HCT116 (cell line): Measurements from ENCODE around the gene SLC38A8. TPM values are rescaled to one million over a fixed set of nuclear protein-coding genes. Genes with fewer than 3 reads are reported as not detected.

ENCODE experiments used
- ATAC-seq: fragments of 200-7000 bp; cut with Tn5 transposase; 2 replicates; pipeline ENCODE4 v1.9.1; 2020; ENCODE audit warnings: mild to moderate bottlenecking, moderate library complexity
- BruUV-seq: library from RNA; stranded (reverse); fragments of 400-500 nt; replicated peaks from 2 replicates; lab custom pipeline; 2021; lab: Mats Ljungman, UMichigan
- CTCF ChIA-PET: fragments of 300-600 bp; sonication (Branson Sonifier 250); formaldehyde crosslinking; loops from one replicate; lab custom pipeline; 2021; ENCODE audit warnings: antibody characterized with exemption; lab: Charles Lee
- POLR2A ChIA-PET: fragments of 300-600, 350-600 bp; sonication (Branson Sonifier 250); formaldehyde crosslinking; loops from one replicate; lab custom pipeline; 2021; ENCODE audit warnings: antibody characterized with exemption; lab: Charles Lee
- RAD21 ChIA-PET, 2 experiments: fragments of 300-600 bp; sonication (Branson Sonifier 250); formaldehyde crosslinking; loops; one replicate each; lab custom pipeline; 2023; ENCODE audit warnings: low total read pairs in 2 of 2; ENCODE audit not compliant: uncharacterized antibody in 2 of 2, unreplicated experiment in 2 of 2, low non-redundant PET in 1 of 2; lab: Charles Lee
- DNase-seq: peaks from one replicate; pipeline ENCODE4 v3.0.0-alpha.2; 2010; ENCODE audit warnings: low read depth, low spot score
- H2AFZ ChIP-seq: fragments of 200-600 bp; shearing (Covaris generic), sonication (generic); 2 replicates; pipeline ENCODE4 v1.6.1; 2017; ENCODE audit warnings: low read depth, mixed run types, mixed read lengths, antibody characterized with exemption, low read length; ENCODE audit not compliant: poor library complexity, severe bottlenecking
- H3K27ac ChIP-seq: 2 replicates; pipeline ENCODE4 v1.5.1; 2012; ENCODE audit warnings: low read depth, low read length
- H3K27me3 ChIP-seq: fragments of 200-600 bp; sonication (generic); 2 replicates; pipeline ENCODE4 v1.6.1; 2016; ENCODE audit warnings: mixed run types, low read length, mixed read lengths; ENCODE audit not compliant: insufficient read depth
- H3K36me3 ChIP-seq, 2 experiments: fragments of 200-500 bp in 1 of 2; fragments of 200-600 bp in 1 of 2; sonication (Bioruptor generic) in 1 of 2; sonication (generic) in 1 of 2; 2 replicates each; pipeline versions ENCODE4 v1.5.1 to v1.6.1; 2014 to 2016; ENCODE audit warnings: low read length in 2 of 2, inconsistent platforms in 1 of 2, mixed read lengths in 1 of 2, mixed run types in 1 of 2; ENCODE audit not compliant: insufficient read depth in 2 of 2, control insufficient read depth in 1 of 2
- H3K4me1 ChIP-seq, 2 experiments: fragments of 200-600 bp in 1 of 2; sonication (generic) in 1 of 2; 2 replicates each; pipeline versions ENCODE4 v1.5.1 to v1.6.1; 2012 to 2017; ENCODE audit warnings: low read length in 2 of 2, inconsistent platforms in 1 of 2, mild to moderate bottlenecking in 1 of 2, mixed read lengths in 1 of 2, mixed run types in 1 of 2, moderate library complexity in 1 of 2; ENCODE audit not compliant: insufficient read depth in 2 of 2, control insufficient read depth in 1 of 2
- H3K4me2 ChIP-seq: fragments of 200-600 bp; sonication (generic); 2 replicates; pipeline ENCODE4 v1.6.1; 2017; ENCODE audit warnings: mixed run types, low read length, mixed read lengths
- H3K4me3 ChIP-seq, 2 experiments: fragments of 200-600 bp in 1 of 2; sonication (generic) in 1 of 2; replicated peaks in 1 of 2; 2 replicates each; pipeline ENCODE4 v1.5.1; 2011 to 2016; ENCODE audit warnings: low read length in 2 of 2, control low read depth in 1 of 2, low read depth in 1 of 2, mild to moderate bottlenecking in 1 of 2, mixed read lengths in 1 of 2, mixed run types in 1 of 2
- H3K79me2 ChIP-seq: fragments of 200-600 bp; sonication (generic); 2 replicates; pipeline ENCODE4 v1.6.1; 2017; ENCODE audit warnings: mild to moderate bottlenecking, mixed run types, low read length, moderate library complexity, mixed read lengths; ENCODE audit not compliant: insufficient read depth
- H3K9ac ChIP-seq: fragments of 200-600 bp; sonication (generic); 2 replicates; pipeline ENCODE4 v1.6.1; 2016; ENCODE audit warnings: low read length, mixed read lengths
- H3K9me2 ChIP-seq: fragments of 200-600 bp; sonication (generic), shearing (Covaris generic); 2 replicates; pipeline ENCODE4 v1.6.1; 2017; ENCODE audit warnings: mixed run types, mild to moderate bottlenecking, moderate library complexity; ENCODE audit not compliant: insufficient read depth
- H3K9me3 ChIP-seq, 2 experiments: fragments of 200-500 bp in 1 of 2; fragments of 200-600 bp in 1 of 2; sonication (Bioruptor generic) in 1 of 2; sonication (generic) in 1 of 2; 2 replicates each; pipeline ENCODE4 v1.6.1; 2014 to 2017; ENCODE audit warnings: low read length in 2 of 2, mixed read lengths in 2 of 2, inconsistent platforms in 1 of 2, low read depth in 1 of 2, mild to moderate bottlenecking in 1 of 2, mixed run types in 1 of 2, moderate library complexity in 1 of 2; ENCODE audit not compliant: control insufficient read depth in 1 of 2, insufficient read depth in 1 of 2
- H4K20me1 ChIP-seq: fragments of 200-600 bp; sonication (generic), shearing (Covaris generic); 2 replicates; pipeline ENCODE4 v1.6.1; 2017; ENCODE audit warnings: mixed run types, mild to moderate bottlenecking, moderate library complexity; ENCODE audit not compliant: insufficient read depth
- CEBPB ChIP-seq: IDR thresholded peaks from 2 replicates; pipeline ENCODE4 v1.6.1; 2012; ENCODE audit warnings: low read depth
- CTCF ChIP-seq, 3 experiments: fragments of 200-600 bp in 1 of 3; sonication (generic) in 1 of 3; IDR thresholded peaks in 2 of 3; conservative IDR thresholded peaks in 1 of 3; 2 replicates each; pipeline ENCODE4 v1.5.1; 2012 to 2017; ENCODE audit warnings: low read depth in 2 of 3, low read length in 2 of 3, antibody characterized with exemption in 1 of 3, borderline replicate concordance in 1 of 3, control low read depth in 1 of 3, mild to moderate bottlenecking in 1 of 3, mixed read lengths in 1 of 3, mixed run types in 1 of 3, moderate library complexity in 1 of 3; ENCODE audit not compliant: insufficient read depth in 1 of 3
- EGR1 ChIP-seq: IDR thresholded peaks from 2 replicates; pipeline ENCODE4 v1.6.1; 2012; ENCODE audit warnings: low read depth
- EZH2 ChIP-seq: fragments of 200-600 bp; sonication (generic); IDR thresholded peaks from 2 replicates; pipeline ENCODE4 v1.6.1; 2017; ENCODE audit warnings: antibody characterized with exemption, mixed run types
- EZH2phosphoT487 ChIP-seq: fragments of 200-600 bp; IDR thresholded peaks from 2 replicates; pipeline ENCODE4 v1.6.1; 2018; ENCODE audit warnings: antibody characterized with exemption, borderline replicate concordance
- FOSL1 ChIP-seq: IDR thresholded peaks from 2 replicates; pipeline ENCODE4 v1.6.1; 2012; ENCODE audit warnings: low read depth
- JUND ChIP-seq: IDR thresholded peaks from 2 replicates; pipeline ENCODE4 v1.6.1; 2012
- MAX ChIP-seq: IDR thresholded peaks from 2 replicates; pipeline ENCODE4 v1.6.1; 2012
- REST ChIP-seq: IDR thresholded peaks from 2 replicates; pipeline ENCODE4 v1.6.1; 2012; ENCODE audit warnings: low read depth
- SIN3A ChIP-seq: IDR thresholded peaks from 2 replicates; pipeline ENCODE4 v1.6.1; 2012; ENCODE audit warnings: low read depth
- YY1 ChIP-seq: IDR thresholded peaks from 2 replicates; pipeline ENCODE4 v1.6.1; 2011; ENCODE audit warnings: low read length, low read depth, moderate library complexity, mild to moderate bottlenecking; ENCODE audit not compliant: insufficient replicate concordance; ENCODE audit errors: extremely low read depth
- ZBTB33 ChIP-seq: IDR thresholded peaks from 2 replicates; pipeline ENCODE4 v1.6.1; 2011; ENCODE audit warnings: mild to moderate bottlenecking, low read length, moderate library complexity; ENCODE audit not compliant: insufficient replicate concordance; ENCODE audit errors: extremely low read depth
- ZNF274 ChIP-seq: fragments of 200-500 bp; sonication (Bioruptor generic); IDR thresholded peaks from 2 replicates; pipeline ENCODE4 v1.6.1; 2014; ENCODE audit warnings: mild to moderate bottlenecking, low read depth, low read length, inconsistent platforms
- intact Hi-C: fragments of 100-400 bp; cut with micrococcal nuclease; formaldehyde crosslinking; loops from 2 replicates; pipeline ENCODE4 v1.10.0; 2022
- total RNA-seq: library from RNA; stranded (reverse); gene quantifications from one replicate; pipeline ENCODE4 v1.2.1, GENCODE V29; 2021; ENCODE audit not compliant: unreplicated experiment

Gene SLC38A8
- total RNA-seq, 1 experiment from 2014 or later: not detected

GRCh38 chr16:83983491-83983890, 59.1 kb downstream of the SLC38A8 start (continued):
- TF ChIP-seq MAX (no peak), ZBTB33 (no peak), CTCF (IDR thresholded peaks at IDR 0.05 in 2 of 3, conservative IDR thresholded peaks at IDR 0.05 in 1 of 3; ENCODE audit: borderline replicate concordance in 1 of 3, insufficient read depth in 1 of 3, low read depth in 2 of 3, low read length in 2 of 3) (no peak)

DNA sequence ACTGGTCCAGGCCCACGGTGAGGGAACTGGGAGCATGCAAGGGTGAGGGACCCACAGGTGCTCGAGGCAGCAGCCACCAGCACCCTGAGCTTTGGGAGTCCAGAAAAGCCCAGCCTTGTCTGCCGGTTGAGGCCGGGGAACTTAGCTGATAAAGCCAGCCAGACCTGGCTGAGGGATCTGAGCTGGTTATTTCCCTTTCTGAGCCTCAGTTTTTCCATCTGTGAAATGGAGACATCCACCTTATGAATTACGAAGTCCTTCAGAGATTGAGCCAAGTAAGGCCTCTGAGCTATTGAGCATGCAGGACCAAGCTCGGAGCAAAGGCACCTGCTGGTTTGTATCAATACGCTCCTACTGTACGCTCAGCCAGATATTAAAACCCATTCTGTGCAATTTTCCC, 60.8 kb downstream of the SLC38A8 start:
- POLR2A ChIA-PET: no interaction called here
- intact Hi-C loops: no loop called here
- DNase-seq (no peak), ATAC-seq (no peak)
- H3K9me3 ChIP-seq: peaks cover 8 to 11% of the 10 kb centered on the region in 2 experiments; a peak in 2 of 4 replicates
- no peaks in the 10 kb centered on the region for H3K79me2 ChIP-seq
- RAD21 ChIA-PET: no interaction called here
- no peak overlapping the region for H3K4me3 ChIP-seq
- no peaks in the 10 kb centered on the region for H3K4me1 ChIP-seq
- H3K9me2 ChIP-seq: no peaks in the 10 kb centered on the region
- H3K27ac ChIP-seq: no peak overlapping the region
- no peak overlapping the region for H3K9ac ChIP-seq
- no peaks in the 10 kb centered on the region for H3K36me3 ChIP-seq
- peaks cover 7% of the 10 kb centered on the region; the same call in 1 of the 2 replicates for H3K27me3 ChIP-seq
- no TSS peak for BruUV-seq
- CTCF ChIA-PET: no interaction called here
- no peak overlapping the region for H3K4me2 ChIP-seq
- no peaks in the 10 kb centered on the region for H4K20me1 ChIP-seq
- no peak overlapping the region for H2AFZ ChIP-seq
- TF ChIP-seq CEBPB (no peak), FOSL1 (no peak), ZNF274 (no peak), EZH2phosphoT487 (no peak), YY1 (no peak), JUND (no peak), SIN3A (no peak), CTCF (IDR thresholded peaks at IDR 0.05 in 2 of 3, conservative IDR thresholded peaks at IDR 0.05 in 1 of 3; ENCODE audit: borderline replicate concordance in 1 of 3, insufficient read depth in 1 of 3, low read depth in 2 of 3, low read length in 2 of 3) (no peak), MAX (no peak), EZH2 (no peak), REST (no peak), EGR1 (no peak)
